ENCODE measurements around the gene FARP1. TPM values are rescaled to one million over a fixed set of nuclear protein-coding genes. Genes with fewer than 3 reads are reported as not detected.

The FARP1 gene
- total RNA-seq, 1 donor from 2014 or later = 128 TPM

GRCh38 chr13:98326291-98326690 lies 183.4 kb downstream of the FARP1 start:
- no peak overlapping the region for H3K4me3 Mint-ChIP-seq (ENCODE audit: unreplicated experiment)
- no peaks in the 10 kb centered on the region for H3K36me3 ChIP-seq (ENCODE audit: insufficient read depth, low read length)
- TF ChIP-seq CTCF (IDR thresholded peaks at IDR 0.05; ENCODE audit: insufficient read depth, low read depth, low read length) (no peak), EZH2 (IDR thresholded peaks at IDR 0.05; ENCODE audit: insufficient read depth, low read length) (no peak)
- H3K27me3 Mint-ChIP-seq (ENCODE audit: low read depth, unreplicated experiment) = no peaks in the 10 kb centered on the region
- no peaks in the 10 kb centered on the region for H3K9me3 Mint-ChIP-seq (ENCODE audit: unreplicated experiment)
- no peak overlapping the region for H3K27ac ChIP-seq (ENCODE audit: low read depth, low read length)
- peaks cover 38% of the 10 kb centered on the region for H3K4me1 Mint-ChIP-seq (ENCODE audit: low read depth, unreplicated experiment)
- peak overlapping the region; percentile 35 for H3K27ac Mint-ChIP-seq (ENCODE audit: unreplicated experiment)
- DNase-seq (ENCODE audit: low read depth) (no peak), FAIRE-seq (no peak)
- no peak overlapping the region for H2AFZ ChIP-seq (ENCODE audit: low read depth, low read length)
- no peak overlapping the region for H3K9ac ChIP-seq (ENCODE audit: low read length)
- H3K4me2 ChIP-seq (ENCODE audit: low read length) = no peak overlapping the region
- H3K4me3 ChIP-seq (ENCODE audit: insufficient read depth, low read depth, low read length) = no peak overlapping the region
- H4K20me1 ChIP-seq (ENCODE audit: insufficient read depth, low read length) = peaks cover 9% of the 10 kb centered on the region
- no peaks in the 10 kb centered on the region for H3K27me3 ChIP-seq (ENCODE audit: insufficient read depth, low read length)
- peaks cover 19% of the 10 kb centered on the region for H3K79me2 ChIP-seq (ENCODE audit: insufficient read depth, low read length)
- H3K36me3 Mint-ChIP-seq (ENCODE audit: low read depth, unreplicated experiment) = peaks cover 3% of the 10 kb centered on the region
- H3K4me1 ChIP-seq (ENCODE audit: insufficient read depth, low read length) = peaks cover 18% of the 10 kb centered on the region
- H3K9me3 ChIP-seq (ENCODE audit: insufficient read depth, low read depth, low read length) = no peaks in the 10 kb centered on the region

GRCh38 chr13:98327371-98328270 lies 184.7 kb downstream of the FARP1 start:
- Histone ChIP-seq H3K27ac (ENCODE audit: low read depth, low read length) (peak overlapping the region; percentile 59), H3K27me3 (ENCODE audit: insufficient read depth, low read length) (no peaks in the 10 kb centered on the region), H4K20me1 (ENCODE audit: insufficient read depth, low read length) (peaks cover 2% of the 10 kb centered on the region), H3K9ac (ENCODE audit: low read length) (peak overlapping the region; percentile 58), H3K36me3 (ENCODE audit: insufficient read depth, low read length) (no peaks in the 10 kb centered on the region), H2AFZ (ENCODE audit: low read depth, low read length) (no peak overlapping the region), H3K79me2 (ENCODE audit: insufficient read depth, low read length) (peaks cover 13% of the 10 kb centered on the region), H3K4me1 (ENCODE audit: insufficient read depth, low read length) (peaks cover 18% of the 10 kb centered on the region), H3K4me3 (ENCODE audit: insufficient read depth, low read depth, low read length) (no peak overlapping the region), H3K4me2 (ENCODE audit: low read length) (peak overlapping the region; percentile 69), H3K9me3 (ENCODE audit: insufficient read depth, low read depth, low read length) (no peaks in the 10 kb centered on the region)
- peak overlapping the region; percentile 20 for H3K4me3 Mint-ChIP-seq (ENCODE audit: unreplicated experiment)
- no peaks in the 10 kb centered on the region for H3K27me3 Mint-ChIP-seq (ENCODE audit: low read depth, unreplicated experiment)
- H3K36me3 Mint-ChIP-seq (ENCODE audit: low read depth, unreplicated experiment) = no peaks in the 10 kb centered on the region
- TF ChIP-seq EZH2 (IDR thresholded peaks at IDR 0.05; ENCODE audit: insufficient read depth, low read length) (no peak), CTCF (IDR thresholded peaks at IDR 0.05; ENCODE audit: insufficient read depth, low read depth, low read length) (no peak)
- no peaks in the 10 kb centered on the region for H3K9me3 Mint-ChIP-seq (ENCODE audit: unreplicated experiment)
- DNase-seq (ENCODE audit: low read depth) (peak; percentile 83), FAIRE-seq (peak; percentile 76)
- peak overlapping the region; percentile 56 for H3K27ac Mint-ChIP-seq (ENCODE audit: unreplicated experiment)
- peaks cover 45% of the 10 kb centered on the region for H3K4me1 Mint-ChIP-seq (ENCODE audit: low read depth, unreplicated experiment)

GRCh38 chr13:98328511-98328910 lies 185.6 kb downstream of the FARP1 start:
- DNase-seq (ENCODE audit: low read depth) (no peak), FAIRE-seq (no peak)
- H3K4me2 ChIP-seq (ENCODE audit: low read length) = peak overlapping the region; percentile 69
- no peaks in the 10 kb centered on the region for H3K36me3 ChIP-seq (ENCODE audit: insufficient read depth, low read length)
- H3K27ac Mint-ChIP-seq (ENCODE audit: unreplicated experiment) = peak overlapping the region; percentile 56
- no peak for TF ChIP-seq CTCF (IDR thresholded peaks at IDR 0.05; ENCODE audit: insufficient read depth, low read depth, low read length)
- no peak for TF ChIP-seq EZH2 (IDR thresholded peaks at IDR 0.05; ENCODE audit: insufficient read depth, low read length)
- no peaks in the 10 kb centered on the region for H3K9me3 ChIP-seq (ENCODE audit: insufficient read depth, low read depth, low read length)
- H3K9me3 Mint-ChIP-seq (ENCODE audit: unreplicated experiment) = no peaks in the 10 kb centered on the region
- H3K4me3 Mint-ChIP-seq (ENCODE audit: unreplicated experiment) = no peak overlapping the region
- H3K4me3 ChIP-seq (ENCODE audit: insufficient read depth, low read depth, low read length) = no peak overlapping the region
- H3K27me3 ChIP-seq (ENCODE audit: insufficient read depth, low read length) = no peaks in the 10 kb centered on the region
- H3K9ac ChIP-seq (ENCODE audit: low read length) = peak overlapping the region; percentile 28
- peaks cover 5% of the 10 kb centered on the region for H4K20me1 ChIP-seq (ENCODE audit: insufficient read depth, low read length)
- H3K79me2 ChIP-seq (ENCODE audit: insufficient read depth, low read length) = peaks cover 14% of the 10 kb centered on the region
- peaks cover 18% of the 10 kb centered on the region for H3K4me1 ChIP-seq (ENCODE audit: insufficient read depth, low read length)
- H3K27ac ChIP-seq (ENCODE audit: low read depth, low read length) = peak overlapping the region; percentile 54
- peaks cover 50% of the 10 kb centered on the region for H3K4me1 Mint-ChIP-seq (ENCODE audit: low read depth, unreplicated experiment)
- no peaks in the 10 kb centered on the region for H3K27me3 Mint-ChIP-seq (ENCODE audit: low read depth, unreplicated experiment)
- H3K36me3 Mint-ChIP-seq (ENCODE audit: low read depth, unreplicated experiment) = no peaks in the 10 kb centered on the region
- H2AFZ ChIP-seq (ENCODE audit: low read depth, low read length) = no peak overlapping the region

Data from astrocyte (in vitro differentiated cells and primary cell).